Thyroid gland (tissue), 4 donors: ENCODE data around the gene PKIG.

Experiments used
- POLR2A ChIP-seq, 2 donors: fragments of 450-650 bp; IDR thresholded peaks; one replicate each; pipeline ENCODE4 v1.6.1; 2017; ENCODE audit warnings: antibody characterized with exemption in 2 of 2, mild to moderate bottlenecking in 2 of 2, moderate library complexity in 1 of 2
- TF ChIP-seq, protein P1 (sequence below), 6 experiments: fragments of 200-600 bp in 3 of 6; fragments of 450-650 bp in 3 of 6; sonication (generic) in 3 of 6; IDR thresholded peaks; one replicate each; pipeline ENCODE4 v1.5.1; 2016 to 2019; ENCODE audit warnings: antibody characterized with exemption in 6 of 6, mild to moderate bottlenecking in 2 of 6, inconsistent platforms in 1 of 6, moderate library complexity in 1 of 6

DNA sequence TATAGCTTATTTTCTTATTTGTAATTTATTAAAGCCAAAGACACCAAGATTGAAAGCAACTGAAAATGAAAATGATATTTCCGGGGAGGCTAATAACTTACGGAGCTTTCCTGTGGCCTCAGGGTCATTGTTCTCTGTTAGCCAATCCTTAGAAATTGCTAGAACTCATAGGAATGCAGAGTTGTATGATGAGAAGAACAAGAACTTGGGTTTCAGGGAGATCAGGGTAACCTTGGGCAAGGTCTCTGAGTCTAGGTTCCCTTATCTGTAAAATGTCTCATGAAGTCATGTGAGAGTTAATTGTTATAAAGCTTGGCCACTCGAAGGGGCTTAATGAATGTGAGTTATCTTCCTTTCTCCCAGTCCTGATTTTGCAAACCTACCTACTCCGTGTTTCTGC lies 40.4 kb upstream of the PKIG start:
- TF ChIP-seq, protein P1, sequence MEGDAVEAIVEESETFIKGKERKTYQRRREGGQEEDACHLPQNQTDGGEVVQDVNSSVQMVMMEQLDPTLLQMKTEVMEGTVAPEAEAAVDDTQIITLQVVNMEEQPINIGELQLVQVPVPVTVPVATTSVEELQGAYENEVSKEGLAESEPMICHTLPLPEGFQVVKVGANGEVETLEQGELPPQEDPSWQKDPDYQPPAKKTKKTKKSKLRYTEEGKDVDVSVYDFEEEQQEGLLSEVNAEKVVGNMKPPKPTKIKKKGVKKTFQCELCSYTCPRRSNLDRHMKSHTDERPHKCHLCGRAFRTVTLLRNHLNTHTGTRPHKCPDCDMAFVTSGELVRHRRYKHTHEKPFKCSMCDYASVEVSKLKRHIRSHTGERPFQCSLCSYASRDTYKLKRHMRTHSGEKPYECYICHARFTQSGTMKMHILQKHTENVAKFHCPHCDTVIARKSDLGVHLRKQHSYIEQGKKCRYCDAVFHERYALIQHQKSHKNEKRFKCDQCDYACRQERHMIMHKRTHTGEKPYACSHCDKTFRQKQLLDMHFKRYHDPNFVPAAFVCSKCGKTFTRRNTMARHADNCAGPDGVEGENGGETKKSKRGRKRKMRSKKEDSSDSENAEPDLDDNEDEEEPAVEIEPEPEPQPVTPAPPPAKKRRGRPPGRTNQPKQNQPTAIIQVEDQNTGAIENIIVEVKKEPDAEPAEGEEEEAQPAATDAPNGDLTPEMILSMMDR (IDR thresholded peaks at IDR 0.05) = no peak
- TF ChIP-seq POLR2A (IDR thresholded peaks at IDR 0.05) = no peak
